NCI-H2107 (cell line): ENCODE measurements around the gene ITGBL1.

ENCODE experiments used
- DNase-seq: peaks from one replicate; lab custom pipeline; 2025; lab: John Stamatoyannopoulos, UW

ITGBL1 gene

DNA sequence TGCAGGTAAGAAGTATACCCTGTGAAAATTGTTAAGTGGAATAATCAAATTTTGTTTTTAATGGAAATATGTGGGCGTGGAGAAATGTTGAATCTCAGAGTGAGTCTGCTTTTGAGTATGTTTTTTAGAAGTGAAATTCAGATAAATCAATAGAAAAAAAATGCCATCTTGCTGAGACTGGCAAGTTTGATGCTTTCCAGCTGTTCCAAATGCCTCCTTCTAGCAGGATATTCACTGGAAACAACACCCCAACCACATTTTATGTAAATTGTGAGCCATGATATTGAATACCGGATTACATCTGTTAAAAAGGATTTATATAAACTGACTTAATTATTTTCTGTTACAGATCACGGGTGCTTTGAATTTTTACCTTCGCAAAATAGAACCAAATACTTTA lies 115.4 kb downstream of the ITGBL1 start:
- no peak for DNase-seq

- DNase-seq, result no peak
These were observed 117.3 kb downstream of the ITGBL1 start for GRCh38 chr13:101569807-101570206.

- no peak for DNase-seq
These were observed 117.9 kb downstream of the ITGBL1 start for GRCh38 chr13:101570410-101570809.

- DNase-seq, result no peak
These were observed 120.0 kb downstream of the ITGBL1 start for GRCh38 chr13:101572456-101572855.

GRCh38 chr13:101575581-101575980 lies 123.1 kb downstream of the ITGBL1 start:
- DNase-seq, result no peak

DNA sequence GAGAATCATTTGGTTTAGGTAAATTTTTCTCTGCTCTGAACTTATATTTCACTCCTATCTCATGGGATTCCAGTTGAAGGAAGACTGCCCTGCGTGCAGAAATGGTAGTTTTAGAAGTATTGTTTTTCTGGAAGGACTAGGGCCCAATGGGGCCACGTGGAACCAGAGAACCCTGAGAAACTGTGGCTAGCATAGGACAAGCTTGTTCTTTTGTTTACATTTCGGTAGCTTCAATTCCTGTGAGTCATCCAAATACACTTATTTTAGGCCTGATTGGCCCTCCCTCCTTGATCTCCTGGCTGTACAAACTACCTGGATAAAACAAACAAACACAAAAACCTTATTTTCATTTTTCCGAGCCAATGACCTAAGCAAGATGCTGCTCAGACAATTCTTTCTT lies 124.0 kb downstream of the ITGBL1 start:
- no peak for DNase-seq

GRCh38 chr13:101576977-101577376 lies 124.5 kb downstream of the ITGBL1 start:
- no peak for DNase-seq

- no peak for DNase-seq
These were observed 126.9 kb downstream of the ITGBL1 start for GRCh38 chr13:101579281-101579802.

GRCh38 chr13:101584331-101584730 lies 131.9 kb downstream of the ITGBL1 start:
- no peak for DNase-seq

DNA sequence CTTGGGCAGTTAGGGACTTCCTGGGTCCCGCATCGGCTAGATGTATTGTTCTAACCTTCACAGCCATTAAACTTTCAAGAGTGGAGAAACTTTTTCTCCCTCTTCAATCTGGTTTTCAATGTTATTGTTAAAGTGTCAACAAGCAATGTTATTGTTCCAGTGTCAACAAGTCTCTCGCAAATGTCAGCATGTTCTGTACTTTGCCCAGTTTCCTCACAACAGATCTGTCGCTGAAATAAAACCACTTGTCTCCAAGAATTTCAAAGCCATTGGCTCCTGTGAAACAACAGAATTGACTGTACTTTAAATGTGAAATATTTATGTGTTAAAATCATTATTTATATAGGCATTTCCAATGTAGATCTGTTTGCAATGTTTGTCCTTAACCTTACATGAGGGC lies 138.0 kb downstream of the ITGBL1 start:
- no peak for DNase-seq

- no peak for DNase-seq
These were observed 142.5 kb downstream of the ITGBL1 start for GRCh38 chr13:101594936-101595335.

DNA sequence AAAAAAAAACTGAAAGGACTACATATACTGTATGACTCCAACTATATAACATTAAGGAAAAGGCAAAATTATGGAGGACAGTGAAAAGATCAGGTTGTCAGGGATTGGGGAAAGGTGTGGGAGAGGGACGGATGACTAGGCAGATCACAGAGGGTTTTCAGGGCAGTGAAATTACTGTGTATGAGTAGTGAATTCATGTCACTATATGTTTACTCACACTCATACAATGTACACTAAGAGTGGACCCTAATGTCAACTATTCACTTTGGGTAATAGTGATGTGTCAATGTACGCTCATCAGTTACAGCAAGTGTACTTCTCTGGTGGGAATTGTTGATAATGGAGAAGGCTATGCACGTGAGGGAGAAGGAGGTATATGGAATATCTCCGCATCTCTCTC lies 144.3 kb downstream of the ITGBL1 start:
- DNase-seq, result no peak

- DNase-seq, result no peak
These were observed 159.3 kb downstream of the ITGBL1 start for GRCh38 chr13:101611491-101612475.

- no peak for DNase-seq
These were observed 160.3 kb downstream of the ITGBL1 start for GRCh38 chr13:101612735-101613134.

- DNase-seq, result no peak
These were observed 162.0 kb downstream of the ITGBL1 start for GRCh38 chr13:101614491-101614890.

DNA sequence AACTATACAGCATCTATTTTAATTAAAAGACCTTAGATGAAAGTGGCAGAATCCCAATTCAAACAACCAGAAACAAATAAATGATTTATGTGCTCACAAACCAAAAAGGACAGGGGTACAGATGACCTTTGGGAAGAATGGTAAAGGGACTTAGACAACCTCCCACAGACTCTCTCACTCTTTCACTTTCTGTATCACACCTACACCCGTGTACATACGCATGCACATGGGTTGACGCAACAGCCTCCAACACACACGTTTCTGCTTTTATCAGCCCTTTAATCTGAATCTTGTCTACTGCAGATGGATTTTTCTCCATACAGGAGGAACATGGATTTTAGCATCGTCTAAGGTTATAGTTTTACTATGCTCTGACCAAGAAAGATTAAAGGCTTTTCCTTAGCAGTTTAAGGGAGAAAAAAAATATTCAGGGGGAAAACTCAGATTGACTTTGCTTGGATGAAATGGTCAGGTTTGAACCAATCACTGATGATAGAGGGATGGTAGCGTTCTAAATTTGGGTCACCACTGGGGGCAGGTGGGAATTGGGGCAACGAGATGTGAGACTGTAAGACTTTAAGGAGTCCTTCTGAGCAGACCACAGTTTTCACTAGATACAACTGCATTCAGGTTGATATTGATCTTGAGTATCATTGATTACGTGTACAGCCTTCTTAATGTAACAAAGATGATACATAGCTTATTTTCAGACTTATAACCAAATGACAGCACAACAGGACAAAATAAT lies 166.1 kb downstream of the ITGBL1 start:
- no peak for DNase-seq

GRCh38 chr13:101621099-101621498 lies 168.6 kb downstream of the ITGBL1 start:
- no peak for DNase-seq

DNA sequence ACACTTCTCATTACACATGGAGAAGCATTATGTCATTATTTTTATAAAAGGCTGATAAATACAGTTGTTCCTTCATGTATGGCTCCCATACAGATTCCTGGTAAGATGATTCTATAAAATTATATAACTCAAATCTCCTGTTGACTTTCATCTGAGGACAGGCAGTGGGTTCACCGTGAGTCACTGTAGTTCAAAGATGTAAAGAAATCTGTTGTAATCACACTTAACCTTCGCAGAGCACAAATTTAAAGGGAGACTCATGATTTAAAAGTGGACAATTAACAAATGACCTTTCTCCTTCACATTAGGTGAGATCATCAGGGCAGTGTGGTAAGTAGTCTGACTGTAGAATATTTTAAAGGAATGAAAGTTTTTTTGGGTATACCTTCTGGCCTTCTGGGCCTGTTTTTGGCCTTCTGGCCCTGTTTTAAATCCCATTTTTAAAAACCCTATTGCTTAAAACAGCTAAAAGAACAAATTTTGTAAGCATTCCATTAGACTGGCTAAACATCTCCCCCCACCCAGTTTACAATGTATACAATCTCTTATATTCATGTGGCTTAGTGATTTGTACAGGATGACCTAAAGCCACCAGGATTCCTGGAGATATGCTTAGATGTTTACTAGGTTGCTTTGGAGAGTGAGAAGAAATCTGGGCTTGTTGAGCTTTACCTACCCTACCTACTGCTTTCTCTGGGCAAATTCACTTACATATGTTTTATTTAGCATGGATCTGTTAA lies 171.2 kb downstream of the ITGBL1 start:
- no peak for DNase-seq

- DNase-seq, result no peak
These were observed 171.9 kb downstream of the ITGBL1 start for GRCh38 chr13:101624210-101624922.

- no peak for DNase-seq
These were observed 172.5 kb downstream of the ITGBL1 start for GRCh38 chr13:101624981-101625380.

- no peak for DNase-seq
These were observed 174.6 kb downstream of the ITGBL1 start for GRCh38 chr13:101626925-101627555.
